Stomach (tissue), 9 donors: ENCODE measurements around the gene TEAD3. TPM values are rescaled to one million over a fixed set of nuclear protein-coding genes. Genes with fewer than 3 reads are reported as not detected.

ENCODE experiments used
- DNase-seq, 2 donors: peaks; one replicate each; pipeline versions ENCODE4 v3.0.0 to v3.0.0-alpha.2; 2013 to 2019
- H3K27ac ChIP-seq, 5 donors: fragments of 200-600 bp in 4 of 5; sonication (generic) in 4 of 5; one replicate each; pipeline ENCODE4 v1.5.1; 2013 to 2019; ENCODE audit warnings: mild to moderate bottlenecking in 1 of 5, moderate library complexity in 1 of 5
- H3K27me3 ChIP-seq, 3 donors: fragments of 200-600 bp; sonication (generic); one replicate each; pipeline ENCODE4 v1.5.1; 2017 to 2019; ENCODE audit warnings: mixed run types in 1 of 3
- H3K36me3 ChIP-seq, 4 donors: fragments of 200-600 bp; sonication (generic); 1 replicate in 3 of 4; 2 replicates in 1 of 4; pipeline ENCODE4 v1.5.1; 2016 to 2019
- H3K4me1 ChIP-seq, 4 donors: fragments of 200-600 bp; sonication (generic); one replicate each; pipeline ENCODE4 v1.5.1; 2016 to 2019
- H3K4me3 ChIP-seq, 4 donors: fragments of 200-600 bp; sonication (generic) in 3 of 4; one replicate each; pipeline ENCODE4 v1.5.1; 2016 to 2019; ENCODE audit warnings: mild to moderate bottlenecking in 1 of 4
- H3K9me3 ChIP-seq, 4 donors: fragments of 200-600 bp; sonication (generic); one replicate each; pipeline ENCODE4 v1.5.1; 2016 to 2019
- CTCF ChIP-seq, 7 experiments: fragments of 450-650 bp in 4 of 7; fragments of 200-600 bp in 3 of 7; sonication (generic) in 3 of 7; IDR thresholded peaks; one replicate each; pipeline ENCODE4 v1.5.1; 2016 to 2019; ENCODE audit warnings: antibody characterized with exemption in 7 of 7, control low read depth in 2 of 7, mild to moderate bottlenecking in 1 of 7
- EP300 ChIP-seq: sonication (generic); formaldehyde crosslinking; IDR thresholded peaks from one replicate; pipeline ENCODE4 v1.6.1; 2017; ENCODE audit warnings: antibody characterized with exemption
- POLR2A ChIP-seq, 4 donors: fragments of 450-650 bp; IDR thresholded peaks; one replicate each; pipeline ENCODE4 v1.6.1; 2016; ENCODE audit warnings: antibody characterized with exemption in 4 of 4, control low read depth in 2 of 4, mild to moderate bottlenecking in 1 of 4, moderate library complexity in 1 of 4
- POLR2AphosphoS5 ChIP-seq, 3 donors: sonication (generic); formaldehyde crosslinking; IDR thresholded peaks; one replicate each; pipeline ENCODE4 v1.6.1; 2016; ENCODE audit warnings: antibody characterized with exemption in 3 of 3
- WGBS, 5 donors: extraction: QIAGEN DNeasy Blood & Tissue Kit in 3 of 5; methylation state at CpG; one replicate each; pipeline versions ENCODE4 v1.1.5 to v1.1.7; 2013 to 2018; 5-methylcytosine and 5-hydroxymethylcytosine counted together
- intact Hi-C: fragments of 100-400 bp; cut with DNase I; formaldehyde crosslinking; loops from one replicate; pipeline ENCODE4 v1.15.1; 2023; ENCODE audit warnings: low total_unique reads
- polyA plus RNA-seq, 3 donors: library from polyadenylated mRNA; stranded (reverse); fragments of 200-250 nt; gene quantifications; one replicate each; pipeline ENCODE4 v1.2.3, GENCODE V29; 2013
- small RNA-seq, 4 donors: library from RNA; depleted of rRNA; stranded (forward); fragments of <200 nt; gene quantifications; one replicate each; pipeline ENCODE3, GENCODE V24; 2016
- total RNA-seq, 5 donors: library from RNA; depleted of rRNA; stranded (reverse); fragments of >200 nt; gene quantifications; one replicate each; pipeline versions ENCODE4 v1.1.0 to v1.2.3, GENCODE V29; 2014 to 2016
- donor health status: healthy with polysubstance abuse.
- donor health status: Bipolar disorder and iron deficiency.
- donor health status: healthy.

Gene TEAD3
- total and polyA plus RNA-seq, 8 donors: 13.0 to 49.1 (median 18.9) TPM

- intact Hi-C loops: no loop called here
- TF ChIP-seq POLR2AphosphoS5 (IDR thresholded peaks at IDR 0.05): no peak
- no peak for TF ChIP-seq POLR2A (IDR thresholded peaks at IDR 0.05)
- no peak for TF ChIP-seq CTCF (IDR thresholded peaks at IDR 0.05)
- TF ChIP-seq EP300: no peak
- H3K36me3 ChIP-seq: peaks cover 45 to 75% (median 70%) of the 10 kb centered on the region in 4 donors
Observed at GRCh38 chr6:35425284-35425683, 71.6 kb downstream of the TEAD3 start.

More at GRCh38 chr6:35425284-35425683, 71.6 kb downstream of the TEAD3 start:
- Histone ChIP-seq H3K27ac (no peak overlapping the region), H3K4me3 (no peak overlapping the region), H3K27me3 (no peaks in the 10 kb centered on the region), H3K9me3 (peaks cover 0 to 20% (median 13%) of the 10 kb centered on the region in 4 donors), H3K4me1 (peaks cover 0 to 7% (median 2%) of the 10 kb centered on the region in 4 donors)
- DNase-seq: no peak
- 77 to 90% (median 85%) methylated on average over 3 of the region's 3 CpGs for WGBS, 5 donors

Small RNA genes within 50 kb of the gene (small RNA-seq; reads per million reads assigned to genes)
- gene MIR7111: 0 reads per million in 4 donors

Other genes starting within 250 kb of the TEAD3 start
- gene ZNF76, start 237.3 kb downstream of the TEAD3 start, total RNA-seq: 10 to 100 TPM; 15.1 to 92.0 (median 38.2) TPM
- 10 to 100 TPM; 19.4 to 23.8 (median 23.2) TPM for gene ZNF76, start 237.3 kb downstream of the TEAD3 start, polyA plus RNA-seq
- 10 to 100 TPM in 4 of 5 donors, 1 to 10 TPM in 1; 4.9 to 35.3 (median 14.9) TPM for gene DEF6, start 199.3 kb downstream of the TEAD3 start, total RNA-seq
- 10 to 100 TPM; 15.2 to 32.8 (median 17.7) TPM for gene DEF6, start 199.3 kb downstream of the TEAD3 start, polyA plus RNA-seq
- gene PPARD, start 154.5 kb downstream of the TEAD3 start, total RNA-seq: 10 to 100 TPM in 3 of 5 donors, 1 to 10 TPM in 2; 2.6 to 34.6 (median 10.5) TPM
- 10 to 100 TPM; 13.8 to 33.1 (median 22.0) TPM for gene PPARD, start 154.5 kb downstream of the TEAD3 start, polyA plus RNA-seq
- gene FANCE, start 44.7 kb downstream of the TEAD3 start, total RNA-seq: 1 to 10 TPM; 1.3 to 8.3 (median 3.5) TPM
- 1 to 10 TPM; 3.1 to 4.9 (median 3.2) TPM for gene FANCE, start 44.7 kb downstream of the TEAD3 start, polyA plus RNA-seq
- 1,000 to 10,000 TPM in 3 of 5 donors, 100 to 1,000 TPM in 2; 584 to 2,035 (median 1,370) TPM for gene RPL10A, start 28.7 kb downstream of the TEAD3 start, total RNA-seq
- gene RPL10A, start 28.7 kb downstream of the TEAD3 start, polyA plus RNA-seq: 1,000 to 10,000 TPM; 1,897 to 2,710 (median 2,028) TPM
- not detected for gene TULP1, start 15.8 kb upstream of the TEAD3 start, total RNA-seq
- gene TULP1, start 15.8 kb upstream of the TEAD3 start, polyA plus RNA-seq: under 1 TPM in 1 of 3 donors, not detected in 2; 0.05 TPM
- gene FKBP5, start 191.8 kb upstream of the TEAD3 start, total RNA-seq: 100 to 1,000 TPM in 4 of 5 donors, 10 to 100 TPM in 1; 68.1 to 209 (median 168) TPM
- 10 to 100 TPM; 89.2 to 97.2 (median 91.1) TPM for gene FKBP5, start 191.8 kb upstream of the TEAD3 start, polyA plus RNA-seq
- not detected for gene ARMC12, start 240.0 kb upstream of the TEAD3 start, total RNA-seq
- 1 to 10 TPM; 1.1 to 2.5 (median 2.0) TPM for gene ARMC12, start 240.0 kb upstream of the TEAD3 start, polyA plus RNA-seq